DMS 273 treated with DMSO at 0.1 percent for 48 hours (cell line): ENCODE results near the gene DLG2.
"Not testable (repeated sequence)": the region's sequence is repeated elsewhere in the genome, so short reads cannot be mapped to it uniquely, and the experiment has no call there.

Experiments used
- DNase-seq: peaks from one replicate; lab custom pipeline; 2025; lab: John Stamatoyannopoulos, UW

The DLG2 gene

GRCh38 chr11:84833488-84834088 lies 793.6 kb downstream of the DLG2 start:
- no peak for DNase-seq

GRCh38 chr11:84830372-84830771 lies 796.8 kb downstream of the DLG2 start:
- no peak for DNase-seq

GRCh38 chr11:84829162-84829561 lies 798.0 kb downstream of the DLG2 start:
- no peak for DNase-seq

GRCh38 chr11:84828616-84829015 lies 798.5 kb downstream of the DLG2 start:
- DNase-seq: no peak

GRCh38 chr11:84825106-84825660 lies 802.0 kb downstream of the DLG2 start:
- no peak for DNase-seq

GRCh38 chr11:84824624-84825023 lies 802.5 kb downstream of the DLG2 start:
- no peak for DNase-seq

GRCh38 chr11:84819537-84819936 lies 807.6 kb downstream of the DLG2 start:
- no peak for DNase-seq

GRCh38 chr11:84819128-84819527 lies 808.0 kb downstream of the DLG2 start:
- DNase-seq: no peak

GRCh38 chr11:84817998-84818397 lies 809.1 kb downstream of the DLG2 start:
- no peak for DNase-seq

GRCh38 chr11:84812471-84812969 lies 814.6 kb downstream of the DLG2 start:
- peak; percentile 50 for DNase-seq

GRCh38 chr11:84806354-84806753 lies 820.8 kb downstream of the DLG2 start:
- DNase-seq: no peak

GRCh38 chr11:84804041-84804440 lies 823.1 kb downstream of the DLG2 start:
- no peak for DNase-seq

- no peak for DNase-seq
Measured at GRCh38 chr11:84800755-84801346, 826.3 kb downstream of the DLG2 start.

- no peak for DNase-seq
Measured at GRCh38 chr11:84799112-84799511, 828.0 kb downstream of the DLG2 start.

GRCh38 chr11:84795698-84796097 lies 831.4 kb downstream of the DLG2 start:
- no peak for DNase-seq

- DNase-seq: no peak
Measured at GRCh38 chr11:84794663-84795443, 832.3 kb downstream of the DLG2 start.

- DNase-seq: no peak
Measured at GRCh38 chr11:84793318-84793717, 833.8 kb downstream of the DLG2 start.

GRCh38 chr11:84790849-84791427 lies 836.2 kb downstream of the DLG2 start:
- no peak for DNase-seq

- DNase-seq: no peak
Measured at GRCh38 chr11:84788220-84788619, 838.9 kb downstream of the DLG2 start.

GRCh38 chr11:84784158-84784557 lies 843.0 kb downstream of the DLG2 start:
- DNase-seq: not testable (repeated sequence)

- DNase-seq: no peak
Measured at GRCh38 chr11:84780689-84781293, 846.4 kb downstream of the DLG2 start.

GRCh38 chr11:84775503-84775902 lies 851.6 kb downstream of the DLG2 start:
- DNase-seq: no peak
